ENCODE measurements around the gene SGIP1. TPM values are rescaled to one million over a fixed set of nuclear protein-coding genes. Genes with fewer than 3 reads are reported as not detected.

The SGIP1 gene
- total RNA-seq, 1 experiment from 2014 or later, result not detected

DNA sequence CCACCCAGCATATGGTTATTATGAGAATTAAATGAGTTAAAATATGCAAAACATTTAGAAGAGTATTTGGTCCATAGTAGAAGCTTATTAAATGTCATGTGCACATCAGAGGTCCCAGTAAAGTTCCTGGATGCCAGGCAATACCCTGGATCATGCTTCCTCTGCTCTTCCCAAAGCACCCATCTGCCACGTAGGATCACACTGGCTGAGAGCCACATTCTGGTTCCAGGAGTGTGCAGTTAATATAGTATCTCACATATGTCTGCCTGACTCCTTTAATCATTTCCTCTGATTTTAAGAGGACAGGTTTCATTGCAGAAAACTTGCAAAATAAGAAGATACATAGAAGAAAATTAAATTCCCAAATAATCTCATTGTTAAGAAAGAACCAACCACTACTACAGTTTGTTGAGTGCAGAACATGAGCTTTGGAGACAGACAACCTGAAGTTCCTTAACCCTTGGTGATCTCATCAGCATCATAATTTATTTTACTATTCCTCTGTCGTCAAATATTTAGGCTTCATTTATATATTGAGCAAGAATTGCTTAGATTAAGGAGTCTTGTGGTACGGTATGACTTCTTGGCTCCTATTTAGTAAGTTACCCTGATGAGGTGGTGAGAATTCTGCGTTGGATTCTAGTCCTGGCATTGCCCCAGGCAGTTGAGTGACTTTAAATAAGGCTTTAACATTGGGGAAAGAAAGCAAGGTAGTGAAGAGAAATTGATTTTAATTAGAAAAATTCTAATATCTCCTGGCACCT lies 12.3 kb downstream of the SGIP1 start:
- DNase-seq, result no peak
- H3K27ac Mint-ChIP-seq (ENCODE audit: unreplicated experiment), result no peak overlapping the region
- H3K9me3 ChIP-seq, result no peaks in the 10 kb centered on the region
- H3K4me3 Mint-ChIP-seq (ENCODE audit: unreplicated experiment), result no peak overlapping the region
- H3K27me3 Mint-ChIP-seq (ENCODE audit: insufficient read depth, unreplicated experiment), result no peaks in the 10 kb centered on the region
- H3K4me1 ChIP-seq, result no peaks in the 10 kb centered on the region
- TF ChIP-seq, protein P1, sequence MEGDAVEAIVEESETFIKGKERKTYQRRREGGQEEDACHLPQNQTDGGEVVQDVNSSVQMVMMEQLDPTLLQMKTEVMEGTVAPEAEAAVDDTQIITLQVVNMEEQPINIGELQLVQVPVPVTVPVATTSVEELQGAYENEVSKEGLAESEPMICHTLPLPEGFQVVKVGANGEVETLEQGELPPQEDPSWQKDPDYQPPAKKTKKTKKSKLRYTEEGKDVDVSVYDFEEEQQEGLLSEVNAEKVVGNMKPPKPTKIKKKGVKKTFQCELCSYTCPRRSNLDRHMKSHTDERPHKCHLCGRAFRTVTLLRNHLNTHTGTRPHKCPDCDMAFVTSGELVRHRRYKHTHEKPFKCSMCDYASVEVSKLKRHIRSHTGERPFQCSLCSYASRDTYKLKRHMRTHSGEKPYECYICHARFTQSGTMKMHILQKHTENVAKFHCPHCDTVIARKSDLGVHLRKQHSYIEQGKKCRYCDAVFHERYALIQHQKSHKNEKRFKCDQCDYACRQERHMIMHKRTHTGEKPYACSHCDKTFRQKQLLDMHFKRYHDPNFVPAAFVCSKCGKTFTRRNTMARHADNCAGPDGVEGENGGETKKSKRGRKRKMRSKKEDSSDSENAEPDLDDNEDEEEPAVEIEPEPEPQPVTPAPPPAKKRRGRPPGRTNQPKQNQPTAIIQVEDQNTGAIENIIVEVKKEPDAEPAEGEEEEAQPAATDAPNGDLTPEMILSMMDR (IDR thresholded peaks at IDR 0.05; ENCODE audit: insufficient read depth in 1 of 2, low read depth in 1 of 2, low read length in 1 of 2, severe bottlenecking in 1 of 2, unreplicated experiment in 1 of 2), result no peak
- no peaks in the 10 kb centered on the region for H3K27me3 ChIP-seq (replicated peaks; ENCODE audit: control insufficient read depth, insufficient read depth, low read length)
- H3K9me3 Mint-ChIP-seq (ENCODE audit: unreplicated experiment), result no peaks in the 10 kb centered on the region
- H3K36me3 ChIP-seq (ENCODE audit: control insufficient read depth, insufficient read depth, low read length), result no peaks in the 10 kb centered on the region
- no peaks in the 10 kb centered on the region for H3K4me1 Mint-ChIP-seq (ENCODE audit: low read depth, unreplicated experiment)
- intact Hi-C loops (cut with micrococcal nuclease; ENCODE audit: unreplicated experiment), result no loop called here
- ChIA-PET CTCF (no interaction called here), POLR2A (no interaction called here)
- no TSS peak for BruUV-seq (replicated peaks)
- H3K36me3 Mint-ChIP-seq (ENCODE audit: insufficient read depth, unreplicated experiment), result no peaks in the 10 kb centered on the region
- no peak overlapping the region for H3K4me3 ChIP-seq (ENCODE audit: low read depth, low read length)

DNA sequence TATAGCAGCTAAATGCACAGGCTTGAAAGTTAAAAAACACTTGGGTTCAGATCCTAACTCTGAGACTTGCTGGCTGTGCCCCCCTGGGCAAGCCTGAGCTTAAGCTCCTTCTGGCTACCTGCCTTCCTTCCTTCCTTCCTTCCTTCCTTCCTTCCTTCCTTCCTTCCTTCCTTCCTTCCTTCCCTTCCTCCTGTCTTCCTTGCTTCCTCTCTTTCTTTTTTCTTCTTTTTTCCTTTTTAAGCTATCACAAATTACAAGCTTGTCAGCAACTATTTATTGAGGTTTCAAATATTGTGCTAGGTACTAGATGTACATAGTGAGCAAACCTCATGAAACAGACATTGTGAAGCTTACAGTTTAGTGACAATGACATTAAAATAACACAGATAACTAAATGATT lies 15.1 kb downstream of the SGIP1 start:
- Mint-ChIP-seq H3K4me3 (ENCODE audit: unreplicated experiment) (no peak overlapping the region), H3K27ac (ENCODE audit: unreplicated experiment) (no peak overlapping the region), H3K27me3 (ENCODE audit: insufficient read depth, unreplicated experiment) (no peaks in the 10 kb centered on the region), H3K4me1 (ENCODE audit: low read depth, unreplicated experiment) (no peaks in the 10 kb centered on the region), H3K9me3 (ENCODE audit: unreplicated experiment) (no peaks in the 10 kb centered on the region), H3K36me3 (ENCODE audit: insufficient read depth, unreplicated experiment) (no peaks in the 10 kb centered on the region)
- no peak overlapping the region for H3K4me3 ChIP-seq (ENCODE audit: low read depth, low read length)
- POLR2A ChIA-PET, result no interaction called here
- intact Hi-C loops (cut with micrococcal nuclease; ENCODE audit: unreplicated experiment), result no loop called here
- BruUV-seq (replicated peaks), result no TSS peak
- no peaks in the 10 kb centered on the region for H3K36me3 ChIP-seq (ENCODE audit: control insufficient read depth, insufficient read depth, low read length)
- no peaks in the 10 kb centered on the region for H3K4me1 ChIP-seq
- no peaks in the 10 kb centered on the region for H3K9me3 ChIP-seq
- TF ChIP-seq, protein P1 (IDR thresholded peaks at IDR 0.05; ENCODE audit: insufficient read depth in 1 of 2, low read depth in 1 of 2, low read length in 1 of 2, severe bottlenecking in 1 of 2, unreplicated experiment in 1 of 2), result no peak
- no peak for DNase-seq
- H3K27me3 ChIP-seq (replicated peaks; ENCODE audit: control insufficient read depth, insufficient read depth, low read length), result no peaks in the 10 kb centered on the region
- CTCF ChIA-PET, result no interaction called here

DNA sequence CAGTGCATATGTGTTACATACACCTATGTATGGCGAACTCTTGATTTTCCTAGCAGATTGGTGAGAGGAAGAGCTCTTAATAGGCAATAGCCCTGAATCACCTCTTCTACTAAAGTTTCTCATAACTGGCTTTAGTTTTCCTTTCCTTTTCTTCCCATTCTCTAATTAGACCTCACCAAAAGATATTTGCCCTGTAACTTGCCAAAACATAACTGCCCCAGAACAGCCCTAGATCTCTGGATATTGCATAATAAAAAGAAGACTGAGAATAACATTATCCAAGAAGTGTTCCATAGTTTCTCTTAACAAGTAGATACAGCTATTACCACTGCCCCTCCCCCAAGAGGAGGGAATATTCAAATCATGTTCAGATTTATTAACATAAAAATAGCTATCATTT lies 16.3 kb downstream of the SGIP1 start:
- H3K27ac Mint-ChIP-seq (ENCODE audit: unreplicated experiment), result no peak overlapping the region
- no peak for DNase-seq

More for the DNA sequence above, 16.3 kb downstream of the SGIP1 start:
- ChIA-PET CTCF (no interaction called here), POLR2A (no interaction called here)
- H3K4me3 ChIP-seq (ENCODE audit: low read depth, low read length), result no peak overlapping the region
- H3K36me3 ChIP-seq (ENCODE audit: control insufficient read depth, insufficient read depth, low read length), result no peaks in the 10 kb centered on the region
- no peaks in the 10 kb centered on the region for H3K9me3 Mint-ChIP-seq (ENCODE audit: unreplicated experiment)
- no peaks in the 10 kb centered on the region for H3K36me3 Mint-ChIP-seq (ENCODE audit: insufficient read depth, unreplicated experiment)
- no peaks in the 10 kb centered on the region for H3K27me3 ChIP-seq (replicated peaks; ENCODE audit: control insufficient read depth, insufficient read depth, low read length)
- TF ChIP-seq, protein P1 (IDR thresholded peaks at IDR 0.05; ENCODE audit: insufficient read depth in 1 of 2, low read depth in 1 of 2, low read length in 1 of 2, severe bottlenecking in 1 of 2, unreplicated experiment in 1 of 2), result no peak
- H3K9me3 ChIP-seq, result no peaks in the 10 kb centered on the region
- no peaks in the 10 kb centered on the region for H3K4me1 Mint-ChIP-seq (ENCODE audit: low read depth, unreplicated experiment)
- H3K27me3 Mint-ChIP-seq (ENCODE audit: insufficient read depth, unreplicated experiment), result no peaks in the 10 kb centered on the region
- H3K4me1 ChIP-seq, result no peaks in the 10 kb centered on the region
- intact Hi-C loops (cut with micrococcal nuclease; ENCODE audit: unreplicated experiment), result no loop called here
- H3K4me3 Mint-ChIP-seq (ENCODE audit: unreplicated experiment), result no peak overlapping the region
- BruUV-seq (replicated peaks), result no TSS peak

All from Caco-2 (cell line).